ENCODE data around the gene DPF3. TPM values are rescaled to one million over a fixed set of nuclear protein-coding genes. Genes with fewer than 3 reads are reported as not detected.

The DPF3 gene
- total RNA-seq, 4 donors from 2014 or later, result 16.7 to 27.8 (median 20.3) TPM

DNA sequence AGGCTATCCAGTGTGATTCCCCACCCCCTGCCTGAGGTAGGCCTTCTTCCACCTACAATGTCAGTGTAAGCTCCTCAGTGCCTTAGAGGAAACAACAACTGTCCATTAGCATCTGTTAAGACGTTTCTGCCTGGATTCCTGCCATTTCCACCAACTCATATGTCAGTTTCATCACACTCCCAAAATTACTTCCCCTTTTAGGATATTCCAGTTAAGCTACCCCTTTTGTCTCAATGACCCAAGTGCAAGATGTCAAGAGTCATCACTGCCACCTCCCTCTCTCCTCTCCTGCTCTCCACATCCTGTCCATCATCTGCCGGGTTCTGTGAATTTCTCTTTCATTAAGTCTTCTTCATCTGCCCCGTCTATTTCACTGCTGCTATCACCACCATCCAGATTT, 189.4 kb downstream of the DPF3 start:
- H3K4me1 ChIP-seq, result peaks cover 31 to 41% of the 10 kb centered on the region in 2 donors
- ATAC-seq (no peak), DNase-seq (no peak)
- in situ Hi-C loops (cut with MboI; ENCODE audit: low sequenced_read_pairs in 4 of 4) (no loop called here), intact Hi-C loops (cut with DNase I; ENCODE audit: low total_unique reads) (no loop called here)
- TF ChIP-seq, protein P1, sequence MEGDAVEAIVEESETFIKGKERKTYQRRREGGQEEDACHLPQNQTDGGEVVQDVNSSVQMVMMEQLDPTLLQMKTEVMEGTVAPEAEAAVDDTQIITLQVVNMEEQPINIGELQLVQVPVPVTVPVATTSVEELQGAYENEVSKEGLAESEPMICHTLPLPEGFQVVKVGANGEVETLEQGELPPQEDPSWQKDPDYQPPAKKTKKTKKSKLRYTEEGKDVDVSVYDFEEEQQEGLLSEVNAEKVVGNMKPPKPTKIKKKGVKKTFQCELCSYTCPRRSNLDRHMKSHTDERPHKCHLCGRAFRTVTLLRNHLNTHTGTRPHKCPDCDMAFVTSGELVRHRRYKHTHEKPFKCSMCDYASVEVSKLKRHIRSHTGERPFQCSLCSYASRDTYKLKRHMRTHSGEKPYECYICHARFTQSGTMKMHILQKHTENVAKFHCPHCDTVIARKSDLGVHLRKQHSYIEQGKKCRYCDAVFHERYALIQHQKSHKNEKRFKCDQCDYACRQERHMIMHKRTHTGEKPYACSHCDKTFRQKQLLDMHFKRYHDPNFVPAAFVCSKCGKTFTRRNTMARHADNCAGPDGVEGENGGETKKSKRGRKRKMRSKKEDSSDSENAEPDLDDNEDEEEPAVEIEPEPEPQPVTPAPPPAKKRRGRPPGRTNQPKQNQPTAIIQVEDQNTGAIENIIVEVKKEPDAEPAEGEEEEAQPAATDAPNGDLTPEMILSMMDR (IDR thresholded peaks at IDR 0.05 in 4 of 5, conservative IDR thresholded peaks at IDR 0.05 in 1 of 5), result no peak
- no peak for TF ChIP-seq POLR2A (IDR thresholded peaks at IDR 0.05)
- no peaks in the 10 kb centered on the region for H3K9me3 ChIP-seq
- no peak overlapping the region for H3K27ac ChIP-seq
- no peaks in the 10 kb centered on the region for H3K36me3 ChIP-seq
- no peak overlapping the region for H3K4me3 ChIP-seq
- H3K27me3 ChIP-seq, result no peaks in the 10 kb centered on the region

DNA sequence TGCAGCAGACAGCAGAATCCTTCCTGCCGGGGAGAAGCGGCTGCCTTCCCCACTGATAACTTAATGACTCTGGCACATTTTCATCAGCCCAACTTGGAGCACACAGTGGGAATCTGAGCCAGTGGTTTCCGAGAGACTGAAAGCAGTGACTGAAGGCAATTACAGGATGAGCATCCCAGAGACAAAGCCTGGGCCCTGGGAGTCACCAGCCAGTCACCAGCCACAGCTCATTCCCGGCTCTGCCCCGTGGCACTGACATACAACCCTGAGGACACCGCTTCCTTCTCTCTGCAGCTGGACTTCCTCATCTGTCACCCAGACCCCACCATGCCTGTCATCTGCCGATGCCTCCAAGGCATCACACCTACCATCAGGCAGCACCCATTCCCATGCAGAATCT, 192.3 kb downstream of the DPF3 start:
- TF ChIP-seq POLR2A (IDR thresholded peaks at IDR 0.05), result no peak
- TF ChIP-seq, protein P1 (IDR thresholded peaks at IDR 0.05 in 4 of 5, conservative IDR thresholded peaks at IDR 0.05 in 1 of 5), result no peak
- Histone ChIP-seq H3K4me1 (peaks cover 31 to 41% of the 10 kb centered on the region in 2 donors), H3K27ac (peak overlapping the region; percentile 11 to 81 (median 36)), H3K27me3 (no peaks in the 10 kb centered on the region), H3K9me3 (no peaks in the 10 kb centered on the region), H3K4me3 (no peak overlapping the region), H3K36me3 (no peaks in the 10 kb centered on the region)
- in situ Hi-C loops (cut with MboI; ENCODE audit: low sequenced_read_pairs in 4 of 4) (no loop called here), intact Hi-C loops (cut with DNase I; ENCODE audit: low total_unique reads) (no loop called here)
- peak in 1 of 2 donors; percentile 13 for ATAC-seq
- peak in 1 of 2 donors; percentile 15 for DNase-seq

- in situ Hi-C loops (cut with MboI; ENCODE audit: low sequenced_read_pairs in 4 of 4), result no loop called here
- TF ChIP-seq, protein P1 (IDR thresholded peaks at IDR 0.05 in 4 of 5, conservative IDR thresholded peaks at IDR 0.05 in 1 of 5), result no peak
- TF ChIP-seq POLR2A (IDR thresholded peaks at IDR 0.05), result no peak
- no peaks in the 10 kb centered on the region for H3K9me3 ChIP-seq
- intact Hi-C loops (cut with DNase I; ENCODE audit: low total_unique reads), result no loop called here
- H3K4me3 ChIP-seq, result no peak overlapping the region
- no peak for ATAC-seq
- peaks cover 31 to 41% of the 10 kb centered on the region in 2 donors for H3K4me1 ChIP-seq
- no peaks in the 10 kb centered on the region for H3K27me3 ChIP-seq
- no peak for DNase-seq
- H3K27ac ChIP-seq, result peak overlapping the region; percentile 11 to 81 (median 74)
- H3K36me3 ChIP-seq, result no peaks in the 10 kb centered on the region
These were observed 192.7 kb downstream of the DPF3 start for GRCh38 chr14:72701237-72701565.

- TF ChIP-seq, protein P1 (IDR thresholded peaks at IDR 0.05 in 4 of 5, conservative IDR thresholded peaks at IDR 0.05 in 1 of 5), result no peak
- TF ChIP-seq POLR2A (IDR thresholded peaks at IDR 0.05), result no peak
- Histone ChIP-seq H3K27ac (peak overlapping the region; percentile 53 to 81 (median 74)), H3K9me3 (no peaks in the 10 kb centered on the region), H3K36me3 (no peaks in the 10 kb centered on the region), H3K4me3 (no peak overlapping the region), H3K4me1 (peaks cover 31 to 41% of the 10 kb centered on the region in 2 donors), H3K27me3 (no peaks in the 10 kb centered on the region)
- ATAC-seq, result peak in 1 of 2 donors; percentile 34
- intact Hi-C loops (cut with DNase I; ENCODE audit: low total_unique reads), result no loop called here
- in situ Hi-C loops (cut with MboI; ENCODE audit: low sequenced_read_pairs in 4 of 4), result no loop called here
- no peak for DNase-seq
These were observed 193.3 kb downstream of the DPF3 start for GRCh38 chr14:72700338-72701236.

Data from gastrocnemius medialis (tissue), 4 donors.